Measurements from ENCODE around the gene AACS. TPM values are rescaled to one million over a fixed set of nuclear protein-coding genes. Genes with fewer than 3 reads are reported as not detected.
"Not testable (repeated sequence)": the region's sequence is repeated elsewhere in the genome, so short reads cannot be mapped to it uniquely, and the experiment has no call there.

Gene AACS
- total RNA-seq, 1 donor from 2014 or later, result 21.7 TPM

DNA sequence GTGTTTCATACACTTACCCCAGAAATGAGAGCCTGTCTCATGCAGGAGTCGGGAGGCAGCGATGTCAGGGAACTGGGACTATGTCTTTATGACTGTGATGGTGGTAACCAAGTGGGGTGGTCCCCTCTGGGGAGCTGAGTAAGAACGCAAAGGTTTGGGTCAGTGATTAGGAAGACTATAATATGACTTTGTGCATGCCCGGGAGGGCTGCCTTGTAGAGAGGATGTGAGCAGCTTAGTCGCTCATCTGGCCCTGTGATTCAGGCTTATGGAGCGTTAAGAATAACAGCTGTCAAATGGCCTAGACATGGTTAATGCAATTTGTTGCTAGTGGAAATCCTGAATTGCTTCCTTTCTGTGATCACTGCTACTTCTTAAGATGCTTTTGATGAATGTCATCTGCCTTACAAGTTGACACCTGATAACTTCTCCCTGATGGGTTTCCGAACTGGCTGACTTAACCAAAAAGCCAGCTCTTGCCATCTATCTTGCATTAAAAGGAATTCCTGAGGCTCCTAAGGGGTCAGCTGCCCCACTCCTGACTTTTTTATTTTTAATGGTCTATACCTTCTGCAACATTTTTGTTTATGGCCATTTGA lies 35.4 kb upstream of the AACS start:
- Histone ChIP-seq H3K4me3 (no peak overlapping the region), H3K36me3 (no peaks in the 10 kb centered on the region), H3K4me1 (no peaks in the 10 kb centered on the region), H3K9me3 (no peaks in the 10 kb centered on the region), H3K27ac (no peak overlapping the region), H3K27me3 (ENCODE audit: low read depth) (no peaks in the 10 kb centered on the region)
- TF ChIP-seq, protein P1, sequence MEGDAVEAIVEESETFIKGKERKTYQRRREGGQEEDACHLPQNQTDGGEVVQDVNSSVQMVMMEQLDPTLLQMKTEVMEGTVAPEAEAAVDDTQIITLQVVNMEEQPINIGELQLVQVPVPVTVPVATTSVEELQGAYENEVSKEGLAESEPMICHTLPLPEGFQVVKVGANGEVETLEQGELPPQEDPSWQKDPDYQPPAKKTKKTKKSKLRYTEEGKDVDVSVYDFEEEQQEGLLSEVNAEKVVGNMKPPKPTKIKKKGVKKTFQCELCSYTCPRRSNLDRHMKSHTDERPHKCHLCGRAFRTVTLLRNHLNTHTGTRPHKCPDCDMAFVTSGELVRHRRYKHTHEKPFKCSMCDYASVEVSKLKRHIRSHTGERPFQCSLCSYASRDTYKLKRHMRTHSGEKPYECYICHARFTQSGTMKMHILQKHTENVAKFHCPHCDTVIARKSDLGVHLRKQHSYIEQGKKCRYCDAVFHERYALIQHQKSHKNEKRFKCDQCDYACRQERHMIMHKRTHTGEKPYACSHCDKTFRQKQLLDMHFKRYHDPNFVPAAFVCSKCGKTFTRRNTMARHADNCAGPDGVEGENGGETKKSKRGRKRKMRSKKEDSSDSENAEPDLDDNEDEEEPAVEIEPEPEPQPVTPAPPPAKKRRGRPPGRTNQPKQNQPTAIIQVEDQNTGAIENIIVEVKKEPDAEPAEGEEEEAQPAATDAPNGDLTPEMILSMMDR (IDR thresholded peaks at IDR 0.05), result no peak
- ATAC-seq (no peak), DNase-seq (no peak)
- intact Hi-C loops (cut with DNase I), result no loop called here

DNA sequence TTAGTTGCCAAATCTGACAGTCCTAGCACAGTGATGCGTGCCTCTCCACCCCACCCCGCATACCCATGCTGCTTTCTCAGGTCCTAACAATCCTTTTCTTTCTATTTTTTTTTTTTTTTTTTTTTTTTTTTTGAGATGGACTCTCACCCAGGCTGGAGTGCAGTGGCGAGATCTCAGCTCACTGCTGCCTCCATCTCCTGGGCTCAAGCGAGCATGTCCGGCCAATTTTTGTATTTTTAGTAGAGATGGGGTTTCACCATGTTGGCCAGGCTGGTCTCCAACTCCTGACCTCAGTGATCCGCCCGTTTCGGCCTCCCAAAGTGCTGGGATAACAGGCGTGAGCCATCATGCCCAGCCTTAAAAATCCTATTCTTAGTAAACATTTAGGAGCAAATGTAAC lies 33.8 kb upstream of the AACS start:
- H3K4me3 ChIP-seq; H3K4me1 ChIP-seq; intact Hi-C loops (cut with DNase I); H3K27me3 ChIP-seq (ENCODE audit: low read depth); H3K36me3 ChIP-seq; H3K9me3 ChIP-seq; DNase-seq; H3K27ac ChIP-seq; ATAC-seq: not testable (repeated sequence)

DNA sequence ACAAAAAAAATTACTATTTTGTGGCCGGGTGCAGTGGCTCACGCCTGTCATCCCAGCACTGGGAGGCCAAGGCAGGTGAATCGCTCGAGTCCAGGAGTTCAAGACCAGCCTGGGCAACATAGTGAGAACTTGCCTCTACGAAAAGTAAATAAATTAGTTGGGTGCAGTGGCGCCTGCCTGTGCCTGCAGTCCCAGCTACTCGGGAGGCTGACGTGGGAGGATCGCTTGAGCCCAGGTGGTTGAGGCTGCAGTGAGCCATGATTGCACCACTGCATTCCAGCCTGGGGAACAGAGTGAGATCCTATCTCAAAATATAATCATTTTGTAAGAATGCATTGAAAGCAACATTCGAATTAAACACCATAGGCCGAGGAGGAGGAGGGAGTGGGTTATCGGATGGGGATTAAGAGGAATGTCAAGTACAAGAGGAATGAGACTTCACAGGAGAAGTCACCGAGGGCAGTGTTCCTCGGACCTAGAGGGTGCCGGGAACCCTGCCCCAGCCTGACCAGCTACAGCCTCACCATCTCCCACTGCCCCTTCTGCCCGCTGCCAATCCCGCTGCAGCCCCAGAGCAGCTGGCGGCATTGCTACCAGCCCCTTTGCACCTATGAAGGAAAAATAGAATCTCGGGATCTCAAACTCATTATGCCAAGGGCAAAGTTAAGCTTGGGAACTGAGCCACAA lies 32.6 kb upstream of the AACS start:
- Histone ChIP-seq H3K4me1 (no peaks in the 10 kb centered on the region), H3K4me3 (no peak overlapping the region)

DNA sequence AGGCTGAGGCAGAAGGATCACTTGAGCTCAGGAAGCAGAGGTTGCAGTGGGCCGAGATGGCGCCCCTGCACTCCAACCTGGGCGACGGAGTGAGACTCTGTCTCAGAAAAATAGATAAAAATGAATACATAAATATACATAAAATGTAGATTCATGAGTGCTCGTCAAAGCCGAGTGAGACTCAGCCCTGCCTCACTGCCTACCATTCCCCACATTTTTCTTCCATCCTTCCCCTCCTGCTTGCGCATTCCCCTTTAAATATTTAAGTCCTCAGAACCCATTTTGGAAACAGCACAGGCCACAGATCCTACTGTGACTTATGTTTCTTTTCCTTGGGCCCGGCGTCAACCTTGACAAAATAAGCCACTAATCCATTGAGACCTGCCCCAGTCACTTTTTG lies 31.9 kb upstream of the AACS start:
- DNase-seq, result no peak
- TF ChIP-seq, protein P1 (IDR thresholded peaks at IDR 0.05), result no peak

More for the DNA sequence above, 32.6 kb upstream of the AACS start:
- TF ChIP-seq, protein P1 (IDR thresholded peaks at IDR 0.05), result no peak
- intact Hi-C loops (cut with DNase I), result no loop called here
- ATAC-seq (no peak), DNase-seq (no peak)
- Histone ChIP-seq H3K27me3 (ENCODE audit: low read depth) (no peaks in the 10 kb centered on the region), H3K36me3 (no peaks in the 10 kb centered on the region), H3K9me3 (no peaks in the 10 kb centered on the region), H3K27ac (no peak overlapping the region)

DNA sequence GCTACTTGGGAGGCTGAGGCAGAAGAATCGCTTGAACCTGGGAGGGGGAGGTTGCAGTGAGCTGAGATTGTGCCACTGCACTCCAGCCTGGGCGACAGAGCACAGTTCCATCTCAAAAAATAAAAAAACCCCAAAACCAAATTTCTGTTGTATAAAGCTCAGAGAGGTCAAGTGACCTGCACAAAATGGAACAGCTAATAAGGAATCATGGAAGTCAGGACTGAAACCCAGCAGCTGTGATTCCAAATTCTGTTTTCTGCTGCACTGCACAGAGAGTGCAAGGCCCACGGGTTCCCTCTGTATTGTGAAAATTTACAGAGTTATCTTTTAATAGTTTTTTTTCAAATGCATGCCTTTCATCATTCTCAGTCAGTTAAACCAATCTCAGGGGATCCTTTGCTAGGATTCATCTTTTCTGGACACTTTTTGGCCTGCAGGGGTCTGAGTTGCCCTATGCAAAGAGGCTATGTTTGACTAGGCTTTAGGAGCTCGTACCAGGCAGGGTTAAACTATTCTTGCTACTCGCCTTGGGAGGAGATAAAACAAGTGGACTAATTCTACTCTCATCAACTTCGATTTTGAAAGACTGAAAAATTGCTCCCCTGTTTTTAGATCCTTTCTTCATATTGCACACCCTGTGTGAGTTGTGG lies 26.1 kb upstream of the AACS start:
- TF ChIP-seq, protein P1 (IDR thresholded peaks at IDR 0.05), result no peak
- intact Hi-C loops (cut with DNase I), result no loop called here
- no peaks in the 10 kb centered on the region for H3K27me3 ChIP-seq (ENCODE audit: low read depth)
- no peaks in the 10 kb centered on the region for H3K4me1 ChIP-seq
- no peaks in the 10 kb centered on the region for H3K9me3 ChIP-seq
- no peak for ATAC-seq
- no peaks in the 10 kb centered on the region for H3K36me3 ChIP-seq
- H3K4me3 ChIP-seq, result no peak overlapping the region
- DNase-seq, result no peak
- H3K27ac ChIP-seq, result no peak overlapping the region

More for the DNA sequence above, 31.9 kb upstream of the AACS start:
- ATAC-seq, result no peak
- Histone ChIP-seq H3K27ac (no peak overlapping the region), H3K4me3 (no peak overlapping the region), H3K36me3 (no peaks in the 10 kb centered on the region), H3K9me3 (no peaks in the 10 kb centered on the region), H3K27me3 (ENCODE audit: low read depth) (no peaks in the 10 kb centered on the region), H3K4me1 (no peaks in the 10 kb centered on the region)
- intact Hi-C loops (cut with DNase I), result no loop called here

DNA sequence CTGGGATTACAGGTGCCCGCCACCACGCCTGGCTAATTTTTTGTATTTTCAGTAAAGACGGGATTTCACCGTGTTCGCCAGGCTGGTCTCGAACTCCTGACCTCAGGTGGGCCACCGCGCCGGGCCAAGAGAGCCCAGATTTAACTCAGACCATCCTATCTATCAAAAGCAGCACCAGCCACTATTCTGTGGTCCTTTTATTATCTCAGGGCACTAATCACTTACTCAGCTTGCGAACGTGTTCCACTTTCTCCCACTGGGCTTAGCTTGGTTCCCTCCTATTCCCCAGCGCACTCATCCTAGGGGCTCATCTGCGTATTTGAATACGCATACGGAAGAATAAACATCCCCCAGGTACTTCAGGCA lies 16.2 kb upstream of the AACS start:
- Histone ChIP-seq H3K36me3 (no peaks in the 10 kb centered on the region), H3K27ac (peak overlapping the region; percentile 20), H3K4me3 (peak overlapping the region; percentile 61), H3K9me3 (no peaks in the 10 kb centered on the region), H3K4me1 (no peaks in the 10 kb centered on the region), H3K27me3 (ENCODE audit: low read depth) (no peaks in the 10 kb centered on the region)
- TF ChIP-seq, protein P1 (IDR thresholded peaks at IDR 0.05), result no peak
- ATAC-seq (peak in 1 of 2 donors; percentile 47), DNase-seq (no peak)
- intact Hi-C loops (cut with DNase I), result no loop called here
